Trophoblast cell (in vitro differentiated cells and primary cell): ENCODE results near the gene RPN1.
"Not testable (repeated sequence)": the region's sequence is repeated elsewhere in the genome, so short reads cannot be mapped to it uniquely, and the experiment has no call there.

Experiments
- DNase-seq, 2 donors: peaks; one replicate each; pipeline ENCODE4 v3.0.0-alpha.2; 2016
- H2AFZ ChIP-seq: 2 replicates; pipeline ENCODE4 v1.6.1; 2013; ENCODE audit warnings: low read length, moderate library complexity, mild to moderate bottlenecking; ENCODE audit not compliant: insufficient read depth, poor library complexity
- H2AK5ac ChIP-seq: 2 replicates; pipeline ENCODE4 v1.6.1; 2013; ENCODE audit warnings: mild to moderate bottlenecking, low read length
- H2BK120ac ChIP-seq: 2 replicates; pipeline ENCODE4 v1.6.1; 2013; ENCODE audit warnings: low read length, mild to moderate bottlenecking, moderate library complexity; ENCODE audit not compliant: insufficient read depth, poor library complexity
- H2BK12ac ChIP-seq: 2 replicates; pipeline ENCODE4 v1.6.1; 2013; ENCODE audit warnings: mild to moderate bottlenecking, low read length, moderate library complexity
- H2BK5ac ChIP-seq: 2 replicates; pipeline ENCODE4 v1.6.1; 2013; ENCODE audit warnings: low read length, low read depth, moderate library complexity, mild to moderate bottlenecking; ENCODE audit not compliant: poor library complexity
- H3K14ac ChIP-seq: 2 replicates; pipeline ENCODE4 v1.6.1; 2013; ENCODE audit warnings: mild to moderate bottlenecking, low read length
- H3K18ac ChIP-seq: 2 replicates; pipeline ENCODE4 v1.6.1; 2013; ENCODE audit warnings: mild to moderate bottlenecking, low read length
- H3K23ac ChIP-seq: 2 replicates; pipeline ENCODE4 v1.6.1; 2013; ENCODE audit warnings: low read length
- H3K27ac ChIP-seq: 2 replicates; pipeline ENCODE4 v1.5.1; 2013; ENCODE audit warnings: low read depth, mild to moderate bottlenecking, inconsistent platforms, low read length, moderate library complexity
- H3K27me3 ChIP-seq: 2 replicates; pipeline ENCODE4 v1.6.1; 2013; ENCODE audit warnings: inconsistent platforms, mild to moderate bottlenecking, low read length, moderate library complexity; ENCODE audit not compliant: insufficient read depth
- H3K36me3 ChIP-seq, 2 experiments: 1 replicate in 1 of 2; 2 replicates in 1 of 2; pipeline ENCODE4 v1.6.1; 2013; ENCODE audit warnings: low read length in 2 of 2, mild to moderate bottlenecking in 2 of 2, moderate library complexity in 1 of 2; ENCODE audit not compliant: insufficient read depth in 2 of 2, control insufficient read depth in 1 of 2
- H3K4ac ChIP-seq: 2 replicates; pipeline ENCODE4 v1.6.1; 2013; ENCODE audit warnings: low read depth, mild to moderate bottlenecking, low read length, moderate library complexity
- H3K4me1 ChIP-seq, 2 experiments: 1 replicate in 1 of 2; 2 replicates in 1 of 2; pipeline ENCODE4 v1.6.1; 2013; ENCODE audit warnings: low read length in 2 of 2, mild to moderate bottlenecking in 2 of 2, moderate library complexity in 1 of 2; ENCODE audit not compliant: insufficient read depth in 2 of 2, control insufficient read depth in 1 of 2
- H3K4me2 ChIP-seq: 2 replicates; pipeline ENCODE4 v1.6.1; 2013; ENCODE audit warnings: inconsistent platforms, mild to moderate bottlenecking, low read length, moderate library complexity
- H3K4me3 ChIP-seq: 2 replicates; pipeline ENCODE4 v1.5.1; 2013; ENCODE audit warnings: mild to moderate bottlenecking, low read depth, low read length, inconsistent platforms
- H3K79me1 ChIP-seq: one replicate; pipeline ENCODE4 v1.6.1; 2013; ENCODE audit warnings: low read length
- H3K79me2 ChIP-seq: 2 replicates; pipeline ENCODE4 v1.6.1; 2013; ENCODE audit warnings: low read length, mild to moderate bottlenecking; ENCODE audit not compliant: control insufficient read depth, insufficient read depth, poor library complexity
- H3K9ac ChIP-seq: 2 replicates; pipeline ENCODE4 v1.6.1; 2013; ENCODE audit warnings: mild to moderate bottlenecking, low read length
- H3K9me3 ChIP-seq: 2 replicates; pipeline ENCODE4 v1.6.1; 2013; ENCODE audit warnings: low read depth, mild to moderate bottlenecking, control low read depth, inconsistent platforms, low read length; ENCODE audit not compliant: insufficient read depth
- H4K12ac ChIP-seq: 2 replicates; pipeline ENCODE4 v1.6.1; 2013; ENCODE audit warnings: low read depth, mild to moderate bottlenecking, low read length, moderate library complexity
- H4K8ac ChIP-seq: 2 replicates; pipeline ENCODE4 v1.6.1; 2013; ENCODE audit warnings: low read depth, mild to moderate bottlenecking, low read length, moderate library complexity
- H4K91ac ChIP-seq: one replicate; pipeline ENCODE4 v1.6.1; 2013; ENCODE audit warnings: low read depth, mild to moderate bottlenecking, low read length, moderate library complexity
- WGBS: extraction: QIAGEN DNeasy Blood & Tissue Kit; methylation state at CpG from one replicate; pipeline ENCODE4 v1.1.7; 2013; ENCODE audit warnings: missing lambda C conversion rate; ENCODE audit not compliant: insufficient read length, insufficient coverage; ENCODE audit errors: extremely low coverage; 5-methylcytosine and 5-hydroxymethylcytosine counted together

RPN1 gene

DNA sequence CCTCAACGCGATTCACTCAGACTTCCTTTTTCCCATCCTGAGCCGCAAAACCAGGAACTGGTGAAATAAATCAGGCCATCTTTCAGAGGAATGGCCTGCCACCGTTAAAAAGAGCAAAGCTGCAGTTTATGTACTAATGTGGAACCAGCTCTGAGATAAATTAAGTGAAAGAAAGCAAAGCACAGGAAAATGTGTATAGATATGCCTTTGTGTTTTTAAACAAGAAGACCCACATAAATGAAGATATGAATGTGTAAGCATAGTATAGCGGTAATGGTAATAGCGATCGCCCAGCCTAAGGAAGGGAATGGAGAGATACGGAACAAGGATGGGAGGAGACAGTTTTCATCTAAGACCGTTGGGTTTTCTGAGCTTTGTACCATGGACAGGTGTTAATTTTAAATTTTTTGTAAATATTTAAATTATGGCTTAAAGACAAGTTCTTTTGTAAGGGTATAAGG lies 30.8 kb upstream of the RPN1 start:
- H3K23ac ChIP-seq: no peak overlapping the region
- peak overlapping the region; percentile 91 for H3K27ac ChIP-seq
- peak overlapping the region; percentile 60 for H3K4ac ChIP-seq
- peaks cover 5% of the 10 kb centered on the region for H3K79me2 ChIP-seq
- no peak overlapping the region for H2BK12ac ChIP-seq
- no peaks in the 10 kb centered on the region for H3K27me3 ChIP-seq
- peaks cover 0 to 2% of the 10 kb centered on the region in 2 experiments for H3K4me1 ChIP-seq
- peak overlapping the region; percentile 98 for H2AFZ ChIP-seq
- peak overlapping the region; percentile 77 for H3K4me3 ChIP-seq
- H3K36me3 ChIP-seq: no peaks in the 10 kb centered on the region
- peak overlapping the region; percentile 50 for H3K9ac ChIP-seq
- no CpG with 5 or more reads among the region's 9 CpGs for WGBS
- H3K9me3 ChIP-seq: no peaks in the 10 kb centered on the region
- peak overlapping the region; percentile 95 for H2BK120ac ChIP-seq
- peak overlapping the region; percentile 99 for H3K14ac ChIP-seq
- H2AK5ac ChIP-seq: no peak overlapping the region
- DNase-seq: no peak
- peak overlapping the region; percentile 72 for H3K4me2 ChIP-seq
- H3K79me1 ChIP-seq: peaks cover 7% of the 10 kb centered on the region
- H4K91ac ChIP-seq: peak overlapping the region; percentile 99
- H3K18ac ChIP-seq: peak overlapping the region; percentile 98
- H2BK5ac ChIP-seq: peak overlapping the region; percentile 95
- H4K12ac ChIP-seq: peak overlapping the region; percentile 97
- peak overlapping the region; percentile 98 for H4K8ac ChIP-seq

DNA sequence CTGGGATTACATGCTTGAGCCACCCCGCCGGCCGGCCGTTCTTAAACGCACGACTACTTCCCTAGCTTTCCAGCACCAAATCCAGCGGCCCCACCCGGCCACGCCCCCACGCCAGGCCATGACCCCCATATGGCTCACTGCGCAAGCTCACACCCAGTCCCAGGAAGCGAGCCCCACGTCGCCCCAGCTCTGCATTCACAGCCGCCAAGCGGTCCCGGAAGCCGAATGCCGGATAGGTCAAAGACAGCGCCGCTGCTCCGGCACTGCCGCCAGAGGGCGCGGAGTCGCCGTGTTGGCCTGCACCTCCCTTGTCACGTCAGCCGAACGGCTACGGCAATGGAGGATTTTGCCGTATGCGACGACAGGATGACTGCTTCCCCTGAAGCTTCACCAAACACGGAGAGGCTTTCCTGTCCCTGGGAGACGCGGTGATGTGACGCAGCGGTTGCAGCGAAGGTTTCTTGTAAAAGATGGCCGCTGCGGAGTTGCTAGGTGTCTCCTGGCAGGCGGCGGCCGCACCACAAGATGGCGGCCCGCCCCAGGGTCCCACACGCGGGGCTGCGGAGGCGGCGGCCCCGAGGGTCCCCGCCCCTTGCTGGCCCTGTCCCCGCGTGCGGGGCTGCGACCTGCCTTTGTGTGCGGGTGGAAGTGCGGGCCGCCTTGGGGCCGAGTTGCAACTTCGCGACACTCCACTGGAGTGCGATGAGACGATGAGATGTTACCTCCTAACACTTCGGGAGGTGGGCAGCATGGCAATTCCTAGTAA lies 30.2 kb upstream of the RPN1 start:
- peaks cover 0 to 2% of the 10 kb centered on the region in 2 experiments for H3K4me1 ChIP-seq
- peak overlapping the region; percentile 95 for H2BK120ac ChIP-seq
- peak overlapping the region; percentile 95 for H2BK5ac ChIP-seq
- H3K36me3 ChIP-seq: no peaks in the 10 kb centered on the region
- H3K9me3 ChIP-seq: no peaks in the 10 kb centered on the region
- peak; percentile 98 to 99 for DNase-seq
- peak overlapping the region; percentile 88 for H3K4ac ChIP-seq
- H2BK12ac ChIP-seq: no peak overlapping the region
- no peak overlapping the region for H2AK5ac ChIP-seq
- H4K8ac ChIP-seq: peak overlapping the region; percentile 98
- WGBS: no CpG with 5 or more reads among the region's 67 CpGs
- peaks cover 7% of the 10 kb centered on the region for H3K79me1 ChIP-seq
- peaks cover 5% of the 10 kb centered on the region for H3K79me2 ChIP-seq
- no peaks in the 10 kb centered on the region for H3K27me3 ChIP-seq
- H3K27ac ChIP-seq: peak overlapping the region; percentile 91
- peak overlapping the region; percentile 97 for H4K12ac ChIP-seq
- peak overlapping the region; percentile 98 for H2AFZ ChIP-seq
- H3K14ac ChIP-seq: peak overlapping the region; percentile 99
- H3K23ac ChIP-seq: no peak overlapping the region
- H3K18ac ChIP-seq: peak overlapping the region; percentile 98
- peak overlapping the region; percentile 77 for H3K4me3 ChIP-seq
- peak overlapping the region; percentile 99 for H4K91ac ChIP-seq
- H3K9ac ChIP-seq: peak overlapping the region; percentile 50
- peak overlapping the region; percentile 72 for H3K4me2 ChIP-seq

GRCh38 chr3:128679338-128679737 lies 28.7 kb upstream of the RPN1 start:
- peaks cover 5% of the 10 kb centered on the region for H3K79me2 ChIP-seq
- no peak overlapping the region for H3K14ac ChIP-seq
- H3K4me3 ChIP-seq: no peak overlapping the region
- no peaks in the 10 kb centered on the region for H3K36me3 ChIP-seq
- WGBS: no CpG with 5 or more reads among the region's 2 CpGs
- H2AFZ ChIP-seq: no peak overlapping the region
- peaks cover 7% of the 10 kb centered on the region for H3K79me1 ChIP-seq
- H3K4me2 ChIP-seq: no peak overlapping the region
- no peak overlapping the region for H3K9ac ChIP-seq
- peaks cover 0 to 2% of the 10 kb centered on the region in 2 experiments for H3K4me1 ChIP-seq
- H4K12ac ChIP-seq: no peak overlapping the region
- no peaks in the 10 kb centered on the region for H3K27me3 ChIP-seq
- no peak overlapping the region for H4K8ac ChIP-seq
- H3K4ac ChIP-seq: no peak overlapping the region
- no peak overlapping the region for H2BK12ac ChIP-seq
- H3K23ac ChIP-seq: no peak overlapping the region
- H2AK5ac ChIP-seq: no peak overlapping the region
- H2BK5ac ChIP-seq: no peak overlapping the region
- H3K9me3 ChIP-seq: no peaks in the 10 kb centered on the region
- DNase-seq: no peak
- no peak overlapping the region for H2BK120ac ChIP-seq
- no peak overlapping the region for H3K18ac ChIP-seq
- no peak overlapping the region for H4K91ac ChIP-seq
- H3K27ac ChIP-seq: no peak overlapping the region

- WGBS: no CpG with 5 or more reads among the region's 4 CpGs
- not testable (repeated sequence) for H2BK5ac ChIP-seq, H3K27me3 ChIP-seq, H3K4ac ChIP-seq, H3K79me1 ChIP-seq, H3K79me2 ChIP-seq, H3K4me3 ChIP-seq, H2BK12ac ChIP-seq, H3K36me3 ChIP-seq, H4K8ac ChIP-seq, H4K12ac ChIP-seq, H3K14ac ChIP-seq, H2AFZ ChIP-seq, H4K91ac ChIP-seq, H3K27ac ChIP-seq, H3K18ac ChIP-seq, H3K9me3 ChIP-seq, H2BK120ac ChIP-seq, H3K23ac ChIP-seq, H3K9ac ChIP-seq, H3K4me1 ChIP-seq, H2AK5ac ChIP-seq, H3K4me2 ChIP-seq
- DNase-seq: peak in 1 of 2 donors; percentile 54
Observed at GRCh38 chr3:128675802-128676201, 25.2 kb upstream of the RPN1 start.
